ENCODE measurements around the gene ZP4. TPM values are rescaled to one million over a fixed set of nuclear protein-coding genes. Genes with fewer than 3 reads are reported as not detected.

ZP4 gene
- total and polyA plus RNA-seq, 2 of the 13 experiments (the other 11 are each of a cell fraction or from before 2014, with no cell fraction given): not detected

DNA sequence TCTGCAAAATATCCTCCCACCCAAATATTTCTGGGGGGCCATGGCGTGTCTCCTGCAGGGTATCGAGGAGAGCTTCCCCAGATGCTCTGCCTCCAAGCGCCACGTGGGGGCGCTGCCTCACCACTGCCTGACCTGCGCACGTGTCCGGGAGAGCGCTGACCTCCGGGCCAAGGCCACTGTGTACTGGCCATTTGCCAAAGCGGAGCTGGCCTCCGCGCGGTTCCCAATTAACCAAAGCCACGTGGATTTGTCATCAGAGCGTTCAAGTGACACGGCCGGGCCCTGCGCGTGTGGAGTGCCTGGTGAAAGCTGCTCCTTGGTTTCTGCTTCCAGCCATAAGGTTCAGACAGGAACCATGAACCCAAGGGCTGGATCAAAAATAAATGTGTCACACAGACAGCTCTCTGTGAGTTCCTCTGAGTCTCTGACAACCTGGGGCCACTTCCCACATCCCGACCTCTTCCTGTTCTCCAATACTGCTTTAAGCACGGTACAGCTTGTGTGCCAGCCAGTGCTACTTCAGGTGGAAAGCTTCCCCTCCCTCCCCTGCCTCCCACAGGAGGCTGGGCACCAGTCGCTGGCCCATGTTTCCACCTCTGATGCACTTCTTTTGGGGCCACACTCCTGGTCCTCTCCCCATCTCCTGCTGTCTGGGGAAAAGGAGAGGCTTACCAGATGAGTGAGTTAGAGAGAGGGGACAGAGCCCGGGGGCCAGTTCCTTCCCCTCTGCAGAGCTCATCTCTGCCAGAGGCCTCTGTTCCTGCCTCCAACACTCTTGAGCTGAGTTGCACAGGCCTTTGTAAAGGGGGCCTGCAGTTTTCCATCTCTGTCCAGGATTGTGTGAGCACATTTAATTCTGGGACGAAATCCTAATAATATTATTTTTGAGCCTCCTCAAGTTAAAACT is 26.1 kb downstream of the ZP4 start (continued):
- no peak; the same call in 1 of the 2 replicates for TF ChIP-seq HOXA5 (CRISPR knock-in tag; IDR thresholded peaks at IDR 0.05)
- TF ChIP-seq ZNF746 (CRISPR knock-in tag; IDR thresholded peaks at IDR 0.05): no peak
- TF ChIP-seq, protein P1, sequence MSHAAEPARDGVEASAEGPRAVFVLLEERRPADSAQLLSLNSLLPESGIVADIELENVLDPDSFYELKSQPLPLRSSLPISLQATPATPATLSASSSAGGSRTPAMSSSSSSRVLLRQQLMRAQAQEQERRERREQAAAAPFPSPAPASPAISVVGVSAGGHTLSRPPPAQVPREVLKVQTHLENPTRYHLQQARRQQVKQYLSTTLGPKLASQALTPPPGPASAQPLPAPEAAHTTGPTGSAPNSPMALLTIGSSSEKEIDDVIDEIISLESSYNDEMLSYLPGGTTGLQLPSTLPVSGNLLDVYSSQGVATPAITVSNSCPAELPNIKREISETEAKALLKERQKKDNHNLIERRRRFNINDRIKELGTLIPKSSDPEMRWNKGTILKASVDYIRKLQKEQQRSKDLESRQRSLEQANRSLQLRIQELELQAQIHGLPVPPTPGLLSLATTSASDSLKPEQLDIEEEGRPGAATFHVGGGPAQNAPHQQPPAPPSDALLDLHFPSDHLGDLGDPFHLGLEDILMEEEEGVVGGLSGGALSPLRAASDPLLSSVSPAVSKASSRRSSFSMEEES (CRISPR knock-in tag; IDR thresholded peaks at IDR 0.05): peak; percentile 85
- peak; percentile 99 for TF ChIP-seq MYC (CRISPR knock-in tag; IDR thresholded peaks at IDR 0.05; ENCODE audit: borderline replicate concordance)
- no peak for TF ChIP-seq POLR2A (IDR thresholded peaks at IDR 0.05; ENCODE audit: insufficient read depth in 1 of 2, low read depth in 2 of 2, low read length in 2 of 2)
- no peak for TF ChIP-seq PAWR (CRISPR knock-in tag; IDR thresholded peaks at IDR 0.05; ENCODE audit: borderline replicate concordance)
- TF ChIP-seq ZNF263 (CRISPR knock-in tag; IDR thresholded peaks at IDR 0.05): no peak
- TF ChIP-seq RXRB (CRISPR knock-in tag; IDR thresholded peaks at IDR 0.05; ENCODE audit: borderline replicate concordance): peak; percentile 95
- no peak for TF ChIP-seq ZBTB21 (CRISPR knock-in tag; IDR thresholded peaks at IDR 0.05)
- TF ChIP-seq LCORL (IDR thresholded peaks at IDR 0.05): no peak
- TF ChIP-seq LCORL (CRISPR knock-in tag; IDR thresholded peaks at IDR 0.05): 0 out of 2 replicates have a peak, but pooled peaks have one; percentile 28
- TF ChIP-seq, protein P2, sequence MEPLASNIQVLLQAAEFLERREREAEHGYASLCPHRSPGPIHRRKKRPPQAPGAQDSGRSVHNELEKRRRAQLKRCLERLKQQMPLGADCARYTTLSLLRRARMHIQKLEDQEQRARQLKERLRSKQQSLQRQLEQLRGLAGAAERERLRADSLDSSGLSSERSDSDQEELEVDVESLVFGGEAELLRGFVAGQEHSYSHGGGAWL (CRISPR knock-in tag; IDR thresholded peaks at IDR 0.05): peak; percentile 73; the same call in 1 of the 2 replicates
- peak; percentile 47; the same call in 1 of the 2 replicates for TF ChIP-seq SMAD9 (CRISPR knock-in tag; IDR thresholded peaks at IDR 0.05)
- TF ChIP-seq ZNF44 (CRISPR knock-in tag; IDR thresholded peaks at IDR 0.05): no peak
- TF ChIP-seq ZFAT (CRISPR knock-in tag; conservative IDR thresholded peaks at IDR 0.05): no peak
- no peak for TF ChIP-seq ZNF850 (CRISPR knock-in tag; conservative IDR thresholded peaks at IDR 0.05)
- TF ChIP-seq ATM (IDR thresholded peaks at IDR 0.05; ENCODE audit: borderline replicate concordance): no peak
- TF ChIP-seq SMYD3 (CRISPR knock-in tag; IDR thresholded peaks at IDR 0.05): 0 out of 2 replicates have a peak, but pooled peaks have one; percentile 54
- TF ChIP-seq JUND (CRISPR knock-in tag; IDR thresholded peaks at IDR 0.05): 0 out of 2 replicates have a peak, but pooled peaks have one; percentile 16
- no peak for TF ChIP-seq ZNF333 (CRISPR knock-in tag; IDR thresholded peaks at IDR 0.05; ENCODE audit: borderline replicate concordance)
- TF ChIP-seq, protein P3, sequence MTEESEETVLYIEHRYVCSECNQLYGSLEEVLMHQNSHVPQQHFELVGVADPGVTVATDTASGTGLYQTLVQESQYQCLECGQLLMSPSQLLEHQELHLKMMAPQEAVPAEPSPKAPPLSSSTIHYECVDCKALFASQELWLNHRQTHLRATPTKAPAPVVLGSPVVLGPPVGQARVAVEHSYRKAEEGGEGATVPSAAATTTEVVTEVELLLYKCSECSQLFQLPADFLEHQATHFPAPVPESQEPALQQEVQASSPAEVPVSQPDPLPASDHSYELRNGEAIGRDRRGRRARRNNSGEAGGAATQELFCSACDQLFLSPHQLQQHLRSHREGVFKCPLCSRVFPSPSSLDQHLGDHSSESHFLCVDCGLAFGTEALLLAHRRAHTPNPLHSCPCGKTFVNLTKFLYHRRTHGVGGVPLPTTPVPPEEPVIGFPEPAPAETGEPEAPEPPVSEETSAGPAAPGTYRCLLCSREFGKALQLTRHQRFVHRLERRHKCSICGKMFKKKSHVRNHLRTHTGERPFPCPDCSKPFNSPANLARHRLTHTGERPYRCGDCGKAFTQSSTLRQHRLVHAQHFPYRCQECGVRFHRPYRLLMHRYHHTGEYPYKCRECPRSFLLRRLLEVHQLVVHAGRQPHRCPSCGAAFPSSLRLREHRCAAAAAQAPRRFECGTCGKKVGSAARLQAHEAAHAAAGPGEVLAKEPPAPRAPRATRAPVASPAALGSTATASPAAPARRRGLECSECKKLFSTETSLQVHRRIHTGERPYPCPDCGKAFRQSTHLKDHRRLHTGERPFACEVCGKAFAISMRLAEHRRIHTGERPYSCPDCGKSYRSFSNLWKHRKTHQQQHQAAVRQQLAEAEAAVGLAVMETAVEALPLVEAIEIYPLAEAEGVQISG (CRISPR knock-in tag; IDR thresholded peaks at IDR 0.05): peak; percentile 78
- TF ChIP-seq ZNF350 (CRISPR knock-in tag; IDR thresholded peaks at IDR 0.05; ENCODE audit: borderline replicate concordance, low read depth): peak; percentile 77; the same call in 1 of the 2 replicates
- peak; percentile 76 for TF ChIP-seq ZSCAN9 (CRISPR knock-in tag; IDR thresholded peaks at IDR 0.05; ENCODE audit: borderline replicate concordance)
- TF ChIP-seq ZBTB7A (CRISPR knock-in tag; IDR thresholded peaks at IDR 0.05): 0 out of 2 replicates have a peak, but pooled peaks have one; percentile 15
- 0 out of 2 replicates have a peak, but pooled peaks have one; percentile 46 for TF ChIP-seq ZSCAN20 (CRISPR knock-in tag; IDR thresholded peaks at IDR 0.05; ENCODE audit: borderline replicate concordance)

Data from HepG2 (cell line).